Suprapubic skin (tissue), 4 donors: ENCODE measurements around the gene ASIC2. TPM values are rescaled to one million over a fixed set of nuclear protein-coding genes. Genes with fewer than 3 reads are reported as not detected.

Experiments used
- DNase-seq, 2 donors: peaks; one replicate each; pipeline ENCODE4 v3.0.0-alpha.2; 2019; ENCODE audit warnings: low spot score in 2 of 2
- H3K27ac ChIP-seq: fragments of 200-600 bp; sonication (generic); one replicate; pipeline ENCODE4 v1.5.1; 2019
- H3K27me3 ChIP-seq: fragments of 200-600 bp; sonication (generic); one replicate; pipeline ENCODE4 v1.5.1; 2019
- H3K36me3 ChIP-seq: fragments of 200-600 bp; sonication (generic); one replicate; pipeline ENCODE4 v1.5.1; 2019
- H3K4me1 ChIP-seq: fragments of 200-600 bp; sonication (generic); one replicate; pipeline ENCODE4 v1.5.1; 2019
- H3K4me3 ChIP-seq: fragments of 200-600 bp; sonication (generic); one replicate; pipeline ENCODE4 v1.5.1; 2019; ENCODE audit warnings: mild to moderate bottlenecking
- H3K9me3 ChIP-seq: fragments of 200-600 bp; sonication (generic); one replicate; pipeline ENCODE4 v1.5.1; 2019
- EP300 ChIP-seq: sonication (generic); formaldehyde crosslinking; IDR thresholded peaks from one replicate; pipeline ENCODE4 v1.6.1; 2017; ENCODE audit warnings: antibody characterized with exemption
- POLR2A ChIP-seq, 2 donors: fragments of 450-650 bp; IDR thresholded peaks; one replicate each; pipeline ENCODE4 v1.6.1; 2017; ENCODE audit warnings: antibody characterized with exemption in 2 of 2, mild to moderate bottlenecking in 2 of 2, moderate library complexity in 2 of 2
- POLR2AphosphoS5 ChIP-seq, 3 donors: sonication (generic); formaldehyde crosslinking; IDR thresholded peaks; one replicate each; pipeline ENCODE4 v1.6.1; 2017; ENCODE audit warnings: antibody characterized with exemption in 3 of 3
- WGBS: methylation state at CpG from one replicate; pipeline ENCODE4 v1.1.5; 2018; 5-methylcytosine and 5-hydroxymethylcytosine counted together
- total RNA-seq, 4 donors: library from RNA; depleted of rRNA; stranded (reverse); fragments of >200 nt; gene quantifications; one replicate each; pipeline ENCODE4 v1.1.0, GENCODE V29; 2016
- TF ChIP-seq, protein P1 (sequence below), 2 donors: fragments of 200-600 bp in 1 of 2; fragments of 450-650 bp in 1 of 2; sonication (generic) in 1 of 2; IDR thresholded peaks; one replicate each; pipeline ENCODE4 v1.5.1; 2016 to 2019; ENCODE audit warnings: antibody characterized with exemption in 2 of 2, mild to moderate bottlenecking in 1 of 2, moderate library complexity in 1 of 2

ASIC2 gene
- total RNA-seq, 4 donors from 2014 or later: not detected

DNA sequence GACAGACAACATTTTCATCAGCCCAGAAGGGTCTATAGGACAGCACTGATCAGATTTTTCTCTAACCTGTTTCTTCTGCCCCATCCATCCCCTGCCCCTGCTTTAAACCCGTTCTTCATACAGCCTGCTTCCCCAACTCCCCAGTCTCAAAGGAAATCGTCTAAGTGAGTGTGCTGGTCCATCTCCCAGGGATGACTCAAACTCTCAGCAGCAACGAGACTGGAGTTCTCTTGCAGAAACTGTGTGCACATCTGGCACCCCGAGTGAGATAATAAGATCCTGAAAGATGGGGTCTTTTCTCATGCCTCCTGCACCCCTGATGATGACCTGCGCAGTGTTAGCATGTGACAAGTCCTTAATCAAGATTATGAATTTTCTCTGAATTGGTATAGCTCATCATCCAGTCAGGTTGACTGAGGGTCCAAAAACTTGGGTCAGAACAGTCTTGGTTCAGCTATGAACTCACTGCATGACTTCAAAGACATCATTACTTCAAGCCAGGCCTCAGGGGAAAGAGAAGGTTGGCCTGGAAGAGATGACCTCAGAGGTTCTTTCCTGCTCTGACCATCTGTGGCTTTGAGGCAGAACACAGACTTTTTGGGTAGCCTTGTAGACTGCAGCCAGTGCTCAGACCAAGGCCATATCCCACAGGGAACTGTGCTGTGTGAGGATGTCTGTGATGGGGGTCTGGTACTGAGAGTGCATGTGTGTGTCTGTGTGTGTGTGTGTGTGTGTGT, 183.6 kb downstream of the ASIC2 start:
- Histone ChIP-seq H3K4me1 (peaks cover 5% of the 10 kb centered on the region), H3K27me3 (peaks cover 12% of the 10 kb centered on the region), H3K9me3 (no peaks in the 10 kb centered on the region), H3K4me3 (no peak overlapping the region), H3K27ac (no peak overlapping the region), H3K36me3 (no peaks in the 10 kb centered on the region)
- WGBS: 73% methylated on average over 5 of the region's 5 CpGs
- DNase-seq: no peak
- no peak for TF ChIP-seq POLR2A (IDR thresholded peaks at IDR 0.05)
- no peak for TF ChIP-seq EP300
- no peak for TF ChIP-seq POLR2AphosphoS5 (IDR thresholded peaks at IDR 0.05)
- TF ChIP-seq, protein P1, sequence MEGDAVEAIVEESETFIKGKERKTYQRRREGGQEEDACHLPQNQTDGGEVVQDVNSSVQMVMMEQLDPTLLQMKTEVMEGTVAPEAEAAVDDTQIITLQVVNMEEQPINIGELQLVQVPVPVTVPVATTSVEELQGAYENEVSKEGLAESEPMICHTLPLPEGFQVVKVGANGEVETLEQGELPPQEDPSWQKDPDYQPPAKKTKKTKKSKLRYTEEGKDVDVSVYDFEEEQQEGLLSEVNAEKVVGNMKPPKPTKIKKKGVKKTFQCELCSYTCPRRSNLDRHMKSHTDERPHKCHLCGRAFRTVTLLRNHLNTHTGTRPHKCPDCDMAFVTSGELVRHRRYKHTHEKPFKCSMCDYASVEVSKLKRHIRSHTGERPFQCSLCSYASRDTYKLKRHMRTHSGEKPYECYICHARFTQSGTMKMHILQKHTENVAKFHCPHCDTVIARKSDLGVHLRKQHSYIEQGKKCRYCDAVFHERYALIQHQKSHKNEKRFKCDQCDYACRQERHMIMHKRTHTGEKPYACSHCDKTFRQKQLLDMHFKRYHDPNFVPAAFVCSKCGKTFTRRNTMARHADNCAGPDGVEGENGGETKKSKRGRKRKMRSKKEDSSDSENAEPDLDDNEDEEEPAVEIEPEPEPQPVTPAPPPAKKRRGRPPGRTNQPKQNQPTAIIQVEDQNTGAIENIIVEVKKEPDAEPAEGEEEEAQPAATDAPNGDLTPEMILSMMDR (IDR thresholded peaks at IDR 0.05): no peak

DNA sequence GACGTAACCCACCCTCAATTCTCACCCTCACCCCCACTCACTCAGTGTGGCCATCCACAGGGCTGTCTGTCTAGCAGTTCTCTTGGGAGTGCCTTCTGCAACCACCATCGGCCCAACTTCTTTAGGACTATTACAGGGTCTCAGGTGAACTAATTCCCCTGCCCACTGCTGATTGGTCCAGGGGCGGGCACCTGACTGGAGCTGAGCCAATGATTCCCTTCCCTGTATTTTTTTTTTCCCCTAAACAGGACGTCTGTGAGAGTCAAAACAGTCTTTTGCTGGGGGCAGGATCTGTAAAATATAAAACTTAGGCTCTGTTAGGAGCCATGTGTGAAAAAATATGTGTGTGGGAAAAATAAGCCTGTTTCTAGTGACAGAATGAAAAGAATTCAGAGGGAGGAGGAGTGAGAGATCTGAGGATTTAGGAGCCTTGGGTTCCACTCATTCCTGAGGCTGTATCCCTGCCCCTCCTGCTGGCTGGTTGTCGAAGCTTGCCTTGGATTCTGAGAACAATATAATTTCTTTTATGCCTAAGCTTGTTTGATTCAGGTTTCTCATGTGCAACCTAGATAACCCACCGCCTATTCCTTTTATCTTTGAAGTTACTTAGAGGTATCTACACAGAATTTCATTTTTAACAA, 186.4 kb downstream of the ASIC2 start:
- no peak for DNase-seq
- Histone ChIP-seq H3K36me3 (no peaks in the 10 kb centered on the region), H3K4me1 (no peaks in the 10 kb centered on the region), H3K27me3 (peaks cover 12% of the 10 kb centered on the region), H3K27ac (no peak overlapping the region), H3K9me3 (no peaks in the 10 kb centered on the region), H3K4me3 (no peak overlapping the region)
- TF ChIP-seq EP300 (no peak), POLR2A (IDR thresholded peaks at IDR 0.05) (no peak), POLR2AphosphoS5 (IDR thresholded peaks at IDR 0.05) (no peak)
- TF ChIP-seq, protein P1 (IDR thresholded peaks at IDR 0.05): no peak
- WGBS: 55% methylated on average over 6 of the region's 6 CpGs

DNA sequence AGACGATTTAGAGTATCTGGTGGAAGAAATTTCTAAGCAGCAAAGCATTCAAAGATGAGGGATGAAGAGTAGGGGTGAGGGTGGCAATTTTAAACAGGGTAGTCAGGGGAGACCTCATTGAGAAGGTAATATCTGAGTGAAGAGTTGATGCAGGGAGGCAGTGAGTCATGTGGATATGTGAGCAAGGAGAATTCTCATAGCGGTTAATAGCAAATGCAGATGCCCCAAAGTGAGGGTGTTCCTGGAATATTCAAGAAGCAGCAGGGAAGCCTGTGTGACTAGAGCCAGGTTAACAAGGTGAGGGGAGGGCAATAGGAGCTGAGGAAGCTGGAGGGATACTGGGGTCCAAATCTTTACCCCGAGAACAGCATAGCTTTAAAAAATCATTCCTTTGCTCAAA, 187.2 kb downstream of the ASIC2 start:
- H3K36me3 ChIP-seq: no peaks in the 10 kb centered on the region

DNA sequence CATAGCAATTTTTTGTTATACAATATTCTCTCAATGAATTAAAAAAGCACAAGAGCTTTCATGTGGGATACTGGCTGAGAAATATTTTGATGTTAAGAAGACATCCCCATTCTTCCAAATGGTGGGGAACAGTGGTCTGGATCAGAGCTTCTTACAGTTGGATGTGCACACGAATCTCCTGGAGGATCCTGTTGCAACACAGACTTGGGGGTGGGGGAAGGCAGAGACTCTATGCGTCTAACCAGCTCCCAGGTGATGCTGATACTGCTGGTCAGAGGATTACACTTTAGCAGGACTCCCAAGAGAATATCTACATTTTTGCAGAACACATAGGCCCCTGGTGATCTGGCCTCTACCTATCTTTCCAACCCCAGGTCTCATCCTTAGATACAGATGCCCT, 193.2 kb downstream of the ASIC2 start:
- Histone ChIP-seq H3K36me3 (no peaks in the 10 kb centered on the region), H3K4me1 (no peaks in the 10 kb centered on the region), H3K27ac (no peak overlapping the region), H3K4me3 (no peak overlapping the region), H3K27me3 (peaks cover 4% of the 10 kb centered on the region), H3K9me3 (no peaks in the 10 kb centered on the region)
- 91% methylated on average over 2 of the region's 2 CpGs for WGBS
- TF ChIP-seq EP300 (no peak), POLR2AphosphoS5 (IDR thresholded peaks at IDR 0.05) (no peak), POLR2A (IDR thresholded peaks at IDR 0.05) (no peak)
- TF ChIP-seq, protein P1 (IDR thresholded peaks at IDR 0.05): no peak
- no peak for DNase-seq

More for the DNA sequence above, 187.2 kb downstream of the ASIC2 start:
- no peaks in the 10 kb centered on the region for H3K9me3 ChIP-seq
- H3K27me3 ChIP-seq: peaks cover 12% of the 10 kb centered on the region
- H3K27ac ChIP-seq: no peak overlapping the region
- WGBS: 85% methylated on average over 3 of the region's 3 CpGs
- H3K4me1 ChIP-seq: no peaks in the 10 kb centered on the region
- TF ChIP-seq POLR2A (IDR thresholded peaks at IDR 0.05) (no peak), EP300 (no peak), POLR2AphosphoS5 (IDR thresholded peaks at IDR 0.05) (no peak)
- TF ChIP-seq, protein P1 (IDR thresholded peaks at IDR 0.05): no peak
- no peak overlapping the region for H3K4me3 ChIP-seq
- no peak for DNase-seq

DNA sequence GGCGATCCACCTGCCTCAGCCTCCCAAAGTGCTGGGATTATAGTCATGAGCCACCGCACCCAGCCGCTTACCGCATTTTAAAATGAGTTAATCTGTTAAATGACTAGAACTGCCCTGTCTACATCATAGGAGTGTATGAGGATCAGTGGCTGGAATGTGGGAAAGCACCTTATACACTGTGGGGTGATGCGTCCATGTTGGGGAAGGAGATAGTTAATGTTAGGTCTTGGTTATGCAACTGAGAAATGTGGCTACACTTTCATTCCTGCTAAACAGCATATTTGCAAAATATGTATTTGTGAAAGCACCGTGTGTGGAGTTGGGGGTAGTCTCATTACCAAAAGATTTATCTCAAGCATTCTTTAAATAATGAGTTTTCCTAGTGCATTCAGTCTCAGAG, 193.8 kb downstream of the ASIC2 start:
- no peak for DNase-seq
- no peaks in the 10 kb centered on the region for H3K9me3 ChIP-seq
- H3K4me3 ChIP-seq: no peak overlapping the region
- WGBS: 92% methylated on average over 6 of the region's 6 CpGs
- peaks cover 9% of the 10 kb centered on the region for H3K27me3 ChIP-seq
- TF ChIP-seq, protein P1 (IDR thresholded peaks at IDR 0.05): no peak
- no peak for TF ChIP-seq POLR2A (IDR thresholded peaks at IDR 0.05)
- no peak for TF ChIP-seq POLR2AphosphoS5 (IDR thresholded peaks at IDR 0.05)
- TF ChIP-seq EP300: no peak
- H3K4me1 ChIP-seq: no peaks in the 10 kb centered on the region
- no peaks in the 10 kb centered on the region for H3K36me3 ChIP-seq
- no peak overlapping the region for H3K27ac ChIP-seq
